ENCODE data around the gene DVL3.
A peak's percentile ranks its signal among the peaks of the same experiment; 100 is the strongest.

The DVL3 gene

GRCh38 chr3:184183679-184184078 is 28.5 kb downstream of the DVL3 start:
- TF ChIP-seq POLR2AphosphoS5 (IDR thresholded peaks at IDR 0.05; ENCODE audit: low read depth, low read length) (no peak), FOXP2 (optimal IDR thresholded peaks at IDR 0.05; ENCODE audit: borderline replicate concordance, extremely low read depth, extremely low read length, insufficient read depth) (no peak), SIN3A (IDR thresholded peaks at IDR 0.05; ENCODE audit: borderline replicate concordance, insufficient read depth, low read length) (no peak), REST (IDR thresholded peaks at IDR 0.05; ENCODE audit: insufficient read depth in 1 of 2, low read depth in 2 of 2, low read length in 2 of 2) (no peak), TAF1 (IDR thresholded peaks at IDR 0.05; ENCODE audit: borderline replicate concordance, insufficient read depth, low read length) (no peak)

DNA sequence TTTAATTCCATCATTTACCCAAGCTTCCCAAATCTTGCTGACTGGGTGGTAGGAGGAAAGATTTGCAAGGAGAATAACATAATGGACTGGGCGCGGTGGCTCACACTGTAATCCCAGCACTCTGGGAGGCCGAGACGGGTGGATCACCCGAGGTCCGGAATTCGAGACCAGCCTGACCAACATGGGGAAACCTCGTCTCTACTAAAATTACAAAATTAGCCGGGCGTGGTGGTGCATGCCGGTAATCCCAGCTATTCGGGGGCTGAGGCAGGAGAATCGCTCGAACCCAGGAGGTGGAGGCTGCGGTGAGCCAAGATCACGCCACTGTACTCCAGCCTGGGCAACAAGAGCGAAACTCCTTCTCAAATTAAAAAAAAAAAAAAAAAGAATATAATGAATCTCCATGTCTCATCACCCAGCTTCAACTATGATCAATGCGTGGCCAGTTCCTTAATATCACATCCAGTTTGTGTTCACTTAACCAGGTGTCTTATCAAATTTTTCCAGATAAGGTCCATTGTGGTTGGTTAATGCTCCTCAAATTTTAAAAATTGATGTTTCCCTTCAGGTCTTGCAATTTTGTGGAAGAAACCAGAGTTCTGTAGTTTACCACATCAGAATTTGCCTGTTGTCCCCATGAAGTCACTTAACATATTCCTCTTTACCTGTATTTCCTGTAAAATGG is 29.5 kb downstream of the DVL3 start:
- TF ChIP-seq SIN3A (IDR thresholded peaks at IDR 0.05; ENCODE audit: borderline replicate concordance, insufficient read depth, low read length), result no peak
- TF ChIP-seq REST (IDR thresholded peaks at IDR 0.05; ENCODE audit: insufficient read depth in 1 of 2, low read depth in 2 of 2, low read length in 2 of 2), result no peak
- TF ChIP-seq POLR2AphosphoS5 (IDR thresholded peaks at IDR 0.05; ENCODE audit: low read depth, low read length), result no peak
- no peak for TF ChIP-seq FOXP2 (optimal IDR thresholded peaks at IDR 0.05; ENCODE audit: borderline replicate concordance, extremely low read depth, extremely low read length, insufficient read depth)
- no peak for TF ChIP-seq TAF1 (IDR thresholded peaks at IDR 0.05; ENCODE audit: borderline replicate concordance, insufficient read depth, low read length)

DNA sequence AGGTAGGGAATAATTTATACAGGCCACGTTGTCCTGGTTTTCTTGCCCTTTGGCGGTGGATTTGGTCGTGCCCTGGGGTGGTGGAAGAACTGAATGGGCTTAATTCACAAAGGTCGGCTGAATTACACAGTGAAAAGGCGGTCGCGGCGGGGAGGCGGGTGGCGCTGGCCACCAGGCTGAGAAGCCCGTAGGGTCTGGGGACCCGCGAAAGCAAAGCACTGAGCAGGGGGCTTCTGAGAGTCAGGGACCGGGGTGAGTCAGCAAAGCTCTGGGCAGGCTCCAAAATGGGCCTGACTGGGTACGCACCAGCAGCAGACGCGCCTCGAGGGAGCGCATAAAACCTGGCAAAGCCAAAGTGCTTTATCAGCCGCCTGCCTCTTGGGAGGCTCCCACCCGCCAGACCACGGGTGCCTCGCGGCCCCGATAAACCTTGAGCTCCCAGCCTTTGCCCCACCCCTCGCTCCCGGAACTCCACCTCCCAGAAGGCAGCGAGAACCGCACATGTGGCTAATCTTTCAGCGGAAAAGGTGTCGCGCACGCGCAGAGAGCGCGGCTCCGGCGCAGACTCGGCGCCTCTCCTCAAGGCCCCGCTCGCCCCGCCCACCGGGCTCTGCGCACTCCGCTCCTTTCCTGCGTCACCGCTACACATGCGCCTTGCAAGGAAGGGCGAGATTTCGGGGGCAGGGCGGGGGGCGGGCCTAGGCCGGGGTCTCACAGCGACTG is 30.4 kb downstream of the DVL3 start:
- TF ChIP-seq REST (IDR thresholded peaks at IDR 0.05; ENCODE audit: insufficient read depth in 1 of 2, low read depth in 2 of 2, low read length in 2 of 2) (no peak), POLR2AphosphoS5 (IDR thresholded peaks at IDR 0.05; ENCODE audit: low read depth, low read length) (peak; percentile 79)

GRCh38 chr3:184186184-184186901 is 31.2 kb downstream of the DVL3 start, which contains the start of gene ABCF3:
ABCF3 (plus strand) TSS chr3:184186199; CDS start chr3:184186208, 9 bp downstream.
- TF ChIP-seq REST (IDR thresholded peaks at IDR 0.05; ENCODE audit: insufficient read depth in 1 of 2, low read depth in 2 of 2, low read length in 2 of 2) (no peak), TAF1 (IDR thresholded peaks at IDR 0.05; ENCODE audit: borderline replicate concordance, insufficient read depth, low read length) (0 out of 2 replicates have a peak, but pooled peaks have one; percentile 51)

All from PFSK-1 (cell line).